ENCODE data around the gene C4orf51.

C4orf51 gene

DNA sequence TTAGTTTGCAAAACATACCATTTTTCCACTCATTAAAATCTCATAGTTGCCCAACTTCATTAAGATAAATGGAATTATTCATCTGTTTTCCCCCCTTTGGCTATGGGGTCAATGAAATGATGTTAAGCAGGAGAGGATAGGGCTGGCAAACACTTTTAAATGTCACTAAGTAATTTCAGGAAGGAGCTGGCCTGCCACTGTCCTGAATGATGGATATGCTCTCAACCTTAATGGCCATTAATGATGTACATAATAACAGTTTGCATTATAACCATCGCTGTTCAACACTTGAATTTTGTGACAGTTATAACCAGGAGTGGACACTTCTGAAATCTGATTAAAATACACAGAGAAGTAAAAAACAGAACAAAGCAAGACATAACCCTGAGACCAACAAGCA lies 77.2 kb downstream of the C4orf51 start:
- in situ Hi-C loops (cut with MboI; ENCODE audit: low sequenced_read_pairs, unreplicated experiment), result no loop called here
- TF ChIP-seq, protein P1, sequence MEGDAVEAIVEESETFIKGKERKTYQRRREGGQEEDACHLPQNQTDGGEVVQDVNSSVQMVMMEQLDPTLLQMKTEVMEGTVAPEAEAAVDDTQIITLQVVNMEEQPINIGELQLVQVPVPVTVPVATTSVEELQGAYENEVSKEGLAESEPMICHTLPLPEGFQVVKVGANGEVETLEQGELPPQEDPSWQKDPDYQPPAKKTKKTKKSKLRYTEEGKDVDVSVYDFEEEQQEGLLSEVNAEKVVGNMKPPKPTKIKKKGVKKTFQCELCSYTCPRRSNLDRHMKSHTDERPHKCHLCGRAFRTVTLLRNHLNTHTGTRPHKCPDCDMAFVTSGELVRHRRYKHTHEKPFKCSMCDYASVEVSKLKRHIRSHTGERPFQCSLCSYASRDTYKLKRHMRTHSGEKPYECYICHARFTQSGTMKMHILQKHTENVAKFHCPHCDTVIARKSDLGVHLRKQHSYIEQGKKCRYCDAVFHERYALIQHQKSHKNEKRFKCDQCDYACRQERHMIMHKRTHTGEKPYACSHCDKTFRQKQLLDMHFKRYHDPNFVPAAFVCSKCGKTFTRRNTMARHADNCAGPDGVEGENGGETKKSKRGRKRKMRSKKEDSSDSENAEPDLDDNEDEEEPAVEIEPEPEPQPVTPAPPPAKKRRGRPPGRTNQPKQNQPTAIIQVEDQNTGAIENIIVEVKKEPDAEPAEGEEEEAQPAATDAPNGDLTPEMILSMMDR (IDR thresholded peaks at IDR 0.05; ENCODE audit: borderline replicate concordance, control extremely low read depth, extremely low read depth, insufficient read depth, missing control alignments), result no peak
- DNase-seq (ENCODE audit: low spot score), result no peak

DNA sequence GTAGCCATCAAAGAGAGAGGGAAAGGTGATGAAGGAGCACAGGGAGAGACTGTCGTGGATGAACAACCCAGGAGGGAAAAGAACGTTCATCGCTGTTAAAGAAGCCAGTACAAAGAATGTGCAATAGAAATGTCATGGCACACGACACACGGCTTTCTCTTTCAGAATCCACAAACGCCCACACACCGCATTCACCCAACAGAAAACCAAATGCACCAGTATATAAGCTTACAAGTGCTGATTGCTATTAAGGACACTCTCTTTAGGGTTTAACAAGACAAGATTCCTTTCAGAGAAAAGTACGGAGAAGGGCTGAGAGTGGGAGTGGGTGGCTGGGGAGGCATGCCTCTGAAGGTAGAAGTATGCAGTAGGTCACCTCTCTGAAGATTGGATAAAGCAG lies 80.2 kb downstream of the C4orf51 start:
- in situ Hi-C loops (cut with MboI; ENCODE audit: low sequenced_read_pairs, unreplicated experiment), result no loop called here
- no peak for DNase-seq (ENCODE audit: low spot score)
- TF ChIP-seq, protein P1 (IDR thresholded peaks at IDR 0.05; ENCODE audit: borderline replicate concordance, control extremely low read depth, extremely low read depth, insufficient read depth, missing control alignments), result no peak

DNA sequence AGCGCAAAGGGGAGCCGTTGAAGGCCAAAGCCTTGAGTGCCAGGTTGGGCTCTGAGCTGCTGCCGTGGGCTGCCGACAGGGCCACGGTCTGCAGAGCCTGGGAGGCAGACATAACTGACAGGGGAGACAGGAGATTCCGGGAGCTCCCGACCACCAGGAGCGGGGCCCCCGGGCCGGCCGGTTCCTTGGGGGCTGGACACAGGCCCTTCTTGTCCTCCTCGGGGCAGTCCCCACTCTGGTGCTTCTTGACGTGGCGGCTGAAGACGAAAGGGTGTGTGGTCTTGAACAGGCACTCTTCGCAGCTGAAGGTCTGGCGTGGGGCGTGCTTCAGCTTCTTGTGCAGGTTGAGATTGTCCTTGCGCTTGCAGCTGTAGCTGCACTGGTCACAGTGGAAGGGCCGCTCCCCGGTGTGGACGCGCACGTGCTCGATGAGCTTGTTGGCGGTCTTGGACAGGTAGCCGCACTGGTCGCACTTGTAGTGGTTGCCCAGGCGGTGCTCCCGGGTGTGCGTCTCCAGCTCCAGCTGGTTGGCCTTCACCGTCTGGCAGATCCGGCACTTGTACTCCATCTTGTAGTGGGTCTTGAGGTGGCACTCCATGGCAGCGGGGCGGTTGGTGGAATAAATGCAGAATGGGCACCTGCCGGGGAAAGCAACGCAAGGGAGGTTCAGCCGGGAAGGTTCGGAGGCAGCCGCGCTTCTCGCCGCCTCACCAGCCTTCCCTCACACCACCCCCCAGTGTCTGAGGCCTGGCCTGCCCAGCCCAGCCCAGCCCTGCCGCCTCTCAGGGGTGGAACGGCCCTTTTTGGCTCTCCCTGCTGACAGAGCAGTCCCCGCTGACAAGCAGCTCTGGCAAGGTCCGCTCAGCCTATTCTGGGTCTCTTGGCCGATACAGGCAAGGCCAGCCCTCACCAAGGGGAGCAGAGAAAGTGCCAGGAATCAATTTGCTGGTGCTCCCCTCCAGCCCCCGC lies 81.3 kb downstream of the C4orf51 start:
- in situ Hi-C loops (cut with MboI; ENCODE audit: low sequenced_read_pairs, unreplicated experiment), result no loop called here
- DNase-seq (ENCODE audit: low spot score), result no peak

DNA sequence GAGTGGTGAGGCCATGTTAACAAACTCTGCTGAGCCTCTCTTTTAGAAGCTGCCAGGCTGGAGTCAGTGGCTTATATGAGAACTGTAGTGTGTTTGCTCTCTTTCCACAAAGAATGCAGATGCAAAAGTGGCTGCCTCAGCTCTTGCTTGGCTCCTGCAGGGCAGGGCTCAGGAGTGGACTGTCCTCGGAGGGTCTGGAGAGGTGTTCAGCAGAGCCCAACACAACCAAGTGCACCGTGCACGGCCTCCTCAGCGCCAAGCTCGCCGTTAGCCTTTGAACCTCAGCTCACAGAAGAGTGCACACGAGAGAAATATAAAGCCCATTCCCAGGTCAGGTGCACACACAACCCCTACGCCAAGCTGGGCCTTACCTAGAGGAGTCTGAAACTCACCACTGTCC lies 82.8 kb downstream of the C4orf51 start:
- TF ChIP-seq, protein P1 (IDR thresholded peaks at IDR 0.05; ENCODE audit: borderline replicate concordance, control extremely low read depth, extremely low read depth, insufficient read depth, missing control alignments), result no peak
- in situ Hi-C loops (cut with MboI; ENCODE audit: low sequenced_read_pairs, unreplicated experiment), result no loop called here
- no peak for DNase-seq (ENCODE audit: low spot score)

More for the DNA sequence above, 81.3 kb downstream of the C4orf51 start:
- TF ChIP-seq, protein P1 (IDR thresholded peaks at IDR 0.05; ENCODE audit: borderline replicate concordance, control extremely low read depth, extremely low read depth, insufficient read depth, missing control alignments), result no peak

DNA sequence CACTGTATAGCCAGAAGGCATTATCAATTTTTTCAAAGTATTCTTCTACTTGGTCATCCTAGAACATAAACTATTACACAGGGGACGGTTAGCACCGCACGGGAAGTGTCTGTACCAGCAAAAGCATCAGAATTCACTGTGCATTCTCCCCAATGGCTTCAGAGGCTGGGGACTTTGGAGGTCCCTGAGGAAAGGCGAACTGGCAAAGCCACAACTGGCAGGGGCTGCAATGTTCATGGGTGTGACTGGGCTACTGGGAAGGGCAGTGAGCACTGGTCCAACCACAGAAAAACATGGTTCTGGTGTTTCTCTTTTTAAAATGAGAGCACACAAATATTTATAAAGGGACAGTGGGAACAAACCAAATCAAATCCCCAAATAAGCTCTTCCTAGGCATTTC lies 83.5 kb downstream of the C4orf51 start:
- in situ Hi-C loops (cut with MboI; ENCODE audit: low sequenced_read_pairs, unreplicated experiment), result no loop called here
- TF ChIP-seq, protein P1 (IDR thresholded peaks at IDR 0.05; ENCODE audit: borderline replicate concordance, control extremely low read depth, extremely low read depth, insufficient read depth, missing control alignments), result no peak
- DNase-seq (ENCODE audit: low spot score), result no peak

DNA sequence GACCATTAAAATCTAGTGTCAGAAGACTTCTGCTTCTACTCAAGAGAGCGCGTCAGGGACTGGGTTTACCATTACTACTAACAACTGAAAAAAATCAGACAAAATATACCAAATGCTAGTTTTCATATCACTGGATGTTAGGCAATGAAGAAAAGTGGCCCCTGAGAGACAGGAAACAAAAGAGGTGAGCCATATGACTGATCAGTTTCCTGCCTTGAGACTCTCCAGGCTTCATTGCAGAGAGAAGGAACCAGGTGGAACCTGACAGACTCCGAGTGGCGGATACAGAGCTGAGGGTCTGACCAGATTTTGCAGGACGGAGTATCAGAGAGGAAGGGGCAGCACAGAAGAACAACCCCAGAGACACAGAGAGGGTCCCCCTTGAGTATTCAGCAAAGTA lies 86.3 kb downstream of the C4orf51 start:
- TF ChIP-seq, protein P1 (IDR thresholded peaks at IDR 0.05; ENCODE audit: borderline replicate concordance, control extremely low read depth, extremely low read depth, insufficient read depth, missing control alignments), result no peak
- in situ Hi-C loops (cut with MboI; ENCODE audit: low sequenced_read_pairs, unreplicated experiment), result no loop called here
- no peak for DNase-seq (ENCODE audit: low spot score)

Data from GM13976 (cell line).